DMS79 (cell line): ENCODE results near the gene GK.
"Not testable (repeated sequence)": the region's sequence is repeated elsewhere in the genome, so short reads cannot be mapped to it uniquely, and the experiment has no call there.

ENCODE experiments used
- DNase-seq: peaks from one replicate; lab custom pipeline; 2025; lab: John Stamatoyannopoulos, UW

The GK gene

GRCh38 chrX:30654386-30654785 lies 1.2 kb downstream of the GK start:
- DNase-seq = not testable (repeated sequence)

- DNase-seq = no peak
Measured at GRCh38 chrX:30654989-30655607, 1.9 kb downstream of the GK start.

- DNase-seq = no peak
Measured at GRCh38 chrX:30655991-30656390, 2.8 kb downstream of the GK start.

- DNase-seq = no peak
Measured at GRCh38 chrX:30657196-30658161, 4.3 kb downstream of the GK start.

- DNase-seq = no peak
Measured at GRCh38 chrX:30659421-30659820, 6.2 kb downstream of the GK start.

- no peak for DNase-seq
Measured at GRCh38 chrX:30661228-30661627, 8.0 kb downstream of the GK start.

GRCh38 chrX:30663322-30663721 lies 10.1 kb downstream of the GK start:
- DNase-seq = no peak

- no peak for DNase-seq
Measured at GRCh38 chrX:30665471-30665870, 12.2 kb downstream of the GK start.

- no peak for DNase-seq
Measured at GRCh38 chrX:30666094-30666493, 12.9 kb downstream of the GK start.

- DNase-seq = no peak
Measured at GRCh38 chrX:30668581-30668980, 15.4 kb downstream of the GK start.

GRCh38 chrX:30671189-30671588 lies 18.0 kb downstream of the GK start:
- DNase-seq = not testable (repeated sequence)

GRCh38 chrX:30673127-30673796 lies 20.0 kb downstream of the GK start:
- DNase-seq = no peak

- no peak for DNase-seq
Measured at GRCh38 chrX:30673884-30674598, 20.8 kb downstream of the GK start.

GRCh38 chrX:30674799-30675198 lies 21.6 kb downstream of the GK start:
- no peak for DNase-seq

- no peak for DNase-seq
Measured at GRCh38 chrX:30679369-30679768, 26.1 kb downstream of the GK start.

GRCh38 chrX:30680618-30681017 lies 27.4 kb downstream of the GK start:
- no peak for DNase-seq

GRCh38 chrX:30688641-30689040 lies 35.4 kb downstream of the GK start:
- DNase-seq = no peak

GRCh38 chrX:30689116-30689515 lies 35.9 kb downstream of the GK start:
- no peak for DNase-seq

- no peak for DNase-seq
Measured at GRCh38 chrX:30690330-30690729, 37.1 kb downstream of the GK start.

GRCh38 chrX:30693999-30694650 lies 40.9 kb downstream of the GK start:
- DNase-seq = no peak

GRCh38 chrX:30702736-30703135 lies 49.5 kb downstream of the GK start:
- DNase-seq = no peak
